HepG2 (cell line): Measurements from ENCODE around the gene BHLHE23. TPM values are rescaled to one million over a fixed set of nuclear protein-coding genes. Genes with fewer than 3 reads are reported as not detected.
A peak's percentile ranks its signal among the peaks of the same experiment; 100 is the strongest.

Experiments used
- HNRNPLL ChIP-seq: fragments of 200-400 bp; formaldehyde crosslinking; IDR thresholded peaks from 2 replicates; pipeline ENCODE4 v1.6.1; 2017; ENCODE audit warnings: mild to moderate bottlenecking, low read depth, low read length; ENCODE audit not compliant: poor library complexity, severe bottlenecking
- KDM5B ChIP-seq: sonication (generic); formaldehyde crosslinking; IDR thresholded peaks from 2 replicates; pipeline ENCODE4 v1.4.0; 2020; ENCODE audit warnings: missing genetic modification reagents, mild to moderate bottlenecking, borderline replicate concordance
- MED13 ChIP-seq: sonication (generic); formaldehyde crosslinking; IDR thresholded peaks from 2 replicates; pipeline ENCODE4 v1.5.0; 2020; ENCODE audit warnings: missing genetic modification reagents
- MTA1 ChIP-seq: sonication (generic); formaldehyde crosslinking; IDR thresholded peaks from 2 replicates; pipeline ENCODE4 v1.4.0; 2020; ENCODE audit warnings: missing genetic modification reagents, mild to moderate bottlenecking, borderline replicate concordance
- RBM39 ChIP-seq: fragments of 200-400 bp; formaldehyde crosslinking; IDR thresholded peaks from one replicate; pipeline ENCODE4 v1.6.1; 2018; ENCODE audit warnings: antibody characterized with exemption, mild to moderate bottlenecking, low read depth, low read length; ENCODE audit not compliant: poor library complexity, severe bottlenecking
- ZBTB7A ChIP-seq: sonication (generic); formaldehyde crosslinking; IDR thresholded peaks from 2 replicates; pipeline ENCODE4 v1.8.0; 2022; ENCODE audit warnings: mild to moderate bottlenecking, missing genetic modification reagents
- ZFY ChIP-seq: sonication (generic); formaldehyde crosslinking; IDR thresholded peaks from 2 replicates; pipeline ENCODE4 v1.4.0; 2020; ENCODE audit warnings: missing genetic modification reagents
- ZNF124 ChIP-seq: sonication (generic); formaldehyde crosslinking; IDR thresholded peaks from 2 replicates; pipeline ENCODE4 v1.4.0; 2020; ENCODE audit warnings: missing genetic modification reagents
- ZNF382 ChIP-seq: sonication (generic); formaldehyde crosslinking; IDR thresholded peaks from 2 replicates; pipeline ENCODE4 v1.5.0; 2020; ENCODE audit warnings: missing genetic modification reagents, mild to moderate bottlenecking, borderline replicate concordance
- ZNF512B ChIP-seq: sonication (generic); formaldehyde crosslinking; IDR thresholded peaks from 2 replicates; pipeline ENCODE4 v1.5.1; 2020; ENCODE audit warnings: missing genetic modification reagents, mild to moderate bottlenecking, borderline replicate concordance
- ZNF552 ChIP-seq: sonication (generic); formaldehyde crosslinking; IDR thresholded peaks from 2 replicates; pipeline ENCODE4 v1.9.0; 2022; ENCODE audit warnings: missing genetic modification reagents, mild to moderate bottlenecking, borderline replicate concordance
- ZNF687 ChIP-seq: sonication (generic); formaldehyde crosslinking; IDR thresholded peaks from 2 replicates; pipeline ENCODE4 v1.5.1; 2020; ENCODE audit warnings: mild to moderate bottlenecking, missing genetic modification reagents, moderate library complexity
- ZSCAN30 ChIP-seq: sonication (generic); formaldehyde crosslinking; IDR thresholded peaks from 2 replicates; pipeline ENCODE4 v1.5.0; 2020; ENCODE audit warnings: mild to moderate bottlenecking, missing genetic modification reagents
- ZZZ3 ChIP-seq: sonication (generic); formaldehyde crosslinking; IDR thresholded peaks from 2 replicates; pipeline ENCODE4 v1.4.0; 2020; ENCODE audit warnings: missing genetic modification reagents, mild to moderate bottlenecking, borderline replicate concordance
- polyA plus RNA-seq, 8 experiments: library from polyadenylated mRNA; depleted of rRNA in 3 of 8; stranded (reverse) in 7 of 8; unstranded in 1 of 8; fragments of >200 nt; fragmentation: Illumina TruSeq in 4 of 8; extraction: Trizol in 4 of 8; gene quantifications; 2 replicates each; pipeline versions ENCODE4 v1.2.1 to v1.2.3, GENCODE V29; 2011 to 2016; ENCODE audit warnings: low read depth in 4 of 8, missing spikeins in 1 of 8, mixed read lengths in 1 of 8; ENCODE audit not compliant: insufficient read depth in 1 of 8
- total RNA-seq, 5 experiments: library from RNA; depleted of rRNA; stranded (reverse); fragments of >200 nt; fragmentation: Illumina TruSeq; extraction: Trizol; gene quantifications; 2 replicates each; pipeline ENCODE4 v1.2.3, GENCODE V29; 2016; ENCODE audit warnings: low read depth in 1 of 5

Gene BHLHE23
- total and polyA plus RNA-seq, 2 of the 13 experiments (the other 11 are each of a cell fraction or from before 2014, with no cell fraction given): not detected

GRCh38 chr20:63005862-63006539 lies 763 bp downstream of the BHLHE23 start (continued):
- TF ChIP-seq HNRNPLL (peak; percentile 37), ZNF382 (CRISPR knock-in tag) (no peak), ZNF687 (CRISPR knock-in tag) (peak; percentile 23), ZFY (CRISPR knock-in tag) (no peak), ZBTB7A (no peak), ZNF124 (no peak), ZNF512B (peak; percentile 50; the same call in 1 of the 2 replicates), KDM5B (0 out of 2 replicates have a peak, but pooled peaks have one; percentile 16), ZNF552 (CRISPR knock-in tag) (no peak), ZZZ3 (CRISPR knock-in tag) (no peak), MTA1 (CRISPR knock-in tag) (peak; percentile 55; the same call in 1 of the 2 replicates), ZSCAN30 (no peak), RBM39 (no peak), MED13 (CRISPR knock-in tag) (no peak)
